GM18508 (cell line): ENCODE results near the gene MRTFB.

Source experiments
- ATAC-seq: cut with Tn5 transposase; IDR thresholded peaks from one replicate; pipeline ENCODE4 v1.9.1; 2021; ENCODE audit warnings: moderate number of reproducible peaks; ENCODE audit not compliant: insufficient read depth, unreplicated experiment

Gene MRTFB

DNA sequence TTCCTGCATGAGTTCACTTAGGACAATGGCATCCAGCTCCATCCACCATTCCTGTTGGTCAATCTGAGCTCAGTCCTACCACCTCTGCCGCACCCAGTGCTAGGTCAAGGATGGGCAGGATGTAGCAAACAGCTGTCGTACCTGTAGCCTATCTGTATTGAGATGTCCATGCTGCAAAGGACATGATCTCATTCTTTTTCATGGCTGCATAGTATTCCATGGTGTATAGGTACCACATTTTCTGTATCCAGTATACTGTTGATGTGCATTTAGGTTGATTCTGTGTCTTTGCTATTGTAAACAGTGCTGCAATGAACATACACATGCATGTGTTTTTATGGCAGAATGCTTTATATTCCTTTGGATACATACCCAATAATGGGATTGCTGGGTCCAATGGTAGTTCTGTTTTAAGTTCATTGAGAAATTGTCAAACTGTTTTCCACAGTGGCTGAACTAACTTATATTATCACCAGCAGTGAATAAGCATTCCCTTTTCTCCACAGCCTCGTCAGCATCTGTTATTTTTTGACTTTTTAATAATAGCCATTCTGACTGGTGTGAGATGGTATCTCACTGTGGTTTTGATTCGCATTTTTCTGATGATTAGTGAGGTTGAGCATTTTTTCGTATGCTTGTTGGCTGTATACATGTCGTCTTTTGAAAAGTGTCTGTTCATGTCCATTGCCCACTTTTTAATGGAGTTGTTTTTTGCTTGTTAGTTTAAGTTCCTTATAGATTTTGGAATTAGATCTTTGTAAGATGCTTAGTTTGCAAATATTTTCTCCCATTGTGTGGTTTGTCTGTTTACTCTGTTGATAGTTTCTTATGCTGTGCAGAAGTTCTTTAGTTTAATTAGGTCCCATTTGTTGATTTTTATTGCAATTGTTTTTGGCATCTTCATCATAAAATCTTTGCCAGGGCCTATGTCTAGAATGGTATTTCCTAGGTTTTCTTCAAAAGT, 7.2 kb upstream of the MRTFB start:
- no peak for ATAC-seq

DNA sequence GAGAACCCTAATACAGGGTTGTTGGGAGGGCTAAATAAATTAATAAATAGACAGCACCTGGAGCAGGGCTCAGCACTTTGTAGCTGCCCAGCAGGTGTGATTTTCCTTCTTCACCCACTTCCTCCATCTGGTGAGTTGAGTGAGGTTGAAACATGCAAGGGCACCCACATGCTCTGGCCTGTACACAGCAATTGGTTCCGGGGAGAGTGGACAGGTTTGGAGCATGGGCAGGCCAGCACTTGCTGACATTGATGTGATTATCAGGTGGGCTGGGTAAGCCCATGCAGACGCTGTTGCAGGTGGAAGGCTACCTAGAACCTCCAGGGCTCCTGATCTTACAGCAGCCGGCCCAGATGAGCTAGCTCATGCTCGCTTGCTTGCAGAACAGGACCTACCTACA, 1.3 kb upstream of the MRTFB start:
- ATAC-seq: no peak

GRCh38 chr16:14070555-14070876, 603 bp upstream of the MRTFB start:
- ATAC-seq: no peak

DNA sequence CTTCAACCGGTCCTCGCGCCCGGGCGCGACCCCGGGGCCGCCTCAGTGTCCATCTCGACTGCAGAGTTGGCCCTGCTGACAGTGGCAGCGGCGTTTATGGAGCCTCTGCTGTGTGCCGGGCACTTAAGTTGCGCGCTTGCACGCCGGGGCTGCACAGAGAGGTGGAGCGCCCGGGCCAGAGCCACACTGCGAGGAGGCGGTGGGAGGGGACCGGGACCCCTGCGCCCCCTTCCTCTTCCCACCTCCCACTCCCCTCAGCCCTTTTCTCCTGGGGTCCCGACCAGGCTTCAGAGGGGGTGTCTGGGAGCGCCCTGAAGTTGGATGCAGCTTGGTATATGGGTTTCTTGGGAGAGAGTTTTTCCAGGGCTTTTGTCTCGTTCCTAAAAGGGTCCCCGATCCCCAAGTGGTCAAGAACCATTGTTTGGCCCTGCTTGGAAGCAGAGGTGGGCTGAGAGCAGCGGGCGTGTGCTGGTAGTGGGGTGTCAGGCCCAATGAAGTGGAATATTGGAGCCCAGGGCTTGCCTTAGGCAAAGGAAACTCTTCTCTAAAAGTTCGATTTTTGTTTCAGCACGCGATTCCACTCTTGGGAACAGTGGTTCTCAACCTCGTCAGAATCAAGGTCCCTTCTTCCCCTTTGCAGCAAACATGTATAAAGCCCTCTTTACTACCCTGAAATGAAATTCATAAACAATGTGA, 605 bp downstream of the MRTFB start:
- peak; percentile 14 for ATAC-seq

DNA sequence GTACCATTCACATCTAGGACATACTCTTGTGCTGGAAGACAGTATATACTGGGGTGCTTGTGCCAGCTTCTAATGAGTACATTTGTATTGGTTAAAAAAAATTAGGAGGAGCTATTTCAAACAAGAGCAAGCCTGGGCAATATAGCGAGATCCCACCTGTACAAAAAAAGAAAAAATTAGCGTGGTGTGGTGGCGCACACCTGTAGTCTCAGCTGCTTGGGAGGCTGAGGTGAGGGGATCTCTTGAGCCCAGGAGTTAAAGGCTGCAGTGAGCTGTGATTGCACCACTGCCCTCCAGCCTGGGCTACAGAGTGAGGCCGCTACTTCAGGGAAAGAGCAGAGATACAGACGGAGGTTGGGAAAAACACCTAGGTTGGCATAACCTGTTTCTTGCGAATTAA, 1.2 kb downstream of the MRTFB start:
- no peak for ATAC-seq

GRCh38 chr16:14074544-14074943, 3.4 kb downstream of the MRTFB start:
- ATAC-seq: no peak

GRCh38 chr16:14077918-14078317, 6.8 kb downstream of the MRTFB start:
- ATAC-seq: no peak

- no peak for ATAC-seq
Measured at GRCh38 chr16:14086477-14086876, 15.4 kb downstream of the MRTFB start.

DNA sequence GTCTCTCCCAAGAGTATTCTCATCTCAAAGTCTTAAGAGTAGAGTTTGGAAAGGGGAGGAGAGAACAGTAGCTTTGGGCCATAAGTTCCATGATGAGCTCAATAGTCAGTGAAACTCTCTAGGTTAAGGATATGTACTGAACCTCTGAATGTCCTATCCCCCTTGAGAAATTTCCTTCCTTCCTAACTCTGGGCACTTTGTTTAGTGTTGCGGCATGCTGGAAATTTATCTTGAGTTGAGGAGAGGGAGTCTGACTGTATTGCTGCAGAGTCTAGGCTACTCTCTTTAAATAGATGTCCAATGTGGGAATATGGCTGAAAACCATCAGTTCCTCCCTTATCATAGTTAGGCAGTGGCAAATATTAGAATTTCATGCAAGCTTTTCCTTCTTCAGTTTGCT, 16.1 kb downstream of the MRTFB start:
- ATAC-seq: no peak

DNA sequence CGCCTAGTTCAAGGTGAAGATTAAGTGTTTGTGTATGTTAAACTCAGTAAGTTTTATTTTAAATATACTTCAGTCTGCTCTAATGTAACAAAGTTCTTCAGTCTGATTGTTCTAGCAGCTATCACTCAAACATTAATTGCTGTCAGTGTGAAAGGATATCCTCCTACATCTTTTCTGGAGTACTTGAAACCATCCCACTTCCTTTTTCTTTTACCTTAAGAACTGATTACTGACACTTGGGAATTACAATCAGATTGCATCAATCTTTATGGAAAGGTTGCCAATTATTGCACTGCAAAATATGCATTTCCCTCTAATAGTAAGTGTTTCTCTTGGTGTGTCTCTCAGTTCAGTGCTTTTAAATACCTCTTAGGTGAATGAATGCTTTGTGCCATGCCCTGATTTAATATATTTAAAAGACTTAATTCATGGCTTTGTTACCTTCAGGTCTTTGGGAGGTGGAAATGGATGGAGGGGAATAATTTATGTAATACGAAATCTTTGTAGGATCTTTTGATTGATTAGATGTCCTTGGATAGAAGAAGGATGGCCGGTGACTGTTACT, 16.6 kb downstream of the MRTFB start:
- ATAC-seq: no peak

- ATAC-seq: no peak
Measured at GRCh38 chr16:14088155-14088753, 17.1 kb downstream of the MRTFB start.

GRCh38 chr16:14089283-14089823, 18.2 kb downstream of the MRTFB start:
- ATAC-seq: no peak

- ATAC-seq: no peak
Measured at GRCh38 chr16:14092561-14092960, 21.4 kb downstream of the MRTFB start.

- no peak for ATAC-seq
Measured at GRCh38 chr16:14095883-14096551, 24.9 kb downstream of the MRTFB start.

- ATAC-seq: no peak
Measured at GRCh38 chr16:14097182-14097959, 26.3 kb downstream of the MRTFB start.

GRCh38 chr16:14098081-14098480, 27.0 kb downstream of the MRTFB start:
- ATAC-seq: no peak

DNA sequence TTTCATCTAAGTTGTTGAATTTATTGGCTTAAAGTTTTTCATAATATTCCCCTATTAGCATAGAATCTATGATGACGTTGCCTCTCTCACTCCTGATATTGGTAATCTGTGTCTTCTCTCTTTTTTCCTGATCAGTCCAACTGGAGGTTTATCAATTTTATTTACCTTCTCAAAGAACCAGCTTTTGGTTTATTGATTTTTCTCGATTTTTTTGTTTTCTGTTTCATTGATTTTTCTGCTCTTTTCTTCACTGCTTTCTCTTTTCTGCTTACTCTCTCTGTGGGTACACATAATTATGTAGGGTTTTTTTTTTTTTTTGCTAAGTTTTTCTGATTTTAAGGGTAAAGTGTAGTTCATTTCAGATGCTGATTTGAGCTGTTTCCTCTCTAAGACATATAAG, 29.7 kb downstream of the MRTFB start:
- ATAC-seq: no peak

DNA sequence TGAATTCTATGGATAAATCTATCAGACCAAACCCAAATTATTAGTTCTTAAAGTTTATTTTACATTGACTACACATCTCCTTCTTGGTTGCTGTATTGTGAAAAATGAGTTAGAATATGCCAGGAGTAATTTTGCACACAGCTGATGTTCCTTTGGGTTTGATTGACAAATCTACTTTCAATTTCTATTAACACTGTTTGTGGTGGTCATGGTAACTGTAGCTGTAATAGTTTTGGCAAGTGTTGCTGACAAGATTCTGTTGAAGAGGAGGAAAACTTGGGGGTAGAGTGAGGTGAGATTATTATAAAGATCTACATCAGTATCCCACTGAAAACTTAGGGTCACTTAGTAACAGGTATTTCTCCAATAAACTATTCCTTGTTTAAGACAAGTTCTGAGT, 30.3 kb downstream of the MRTFB start:
- no peak for ATAC-seq

DNA sequence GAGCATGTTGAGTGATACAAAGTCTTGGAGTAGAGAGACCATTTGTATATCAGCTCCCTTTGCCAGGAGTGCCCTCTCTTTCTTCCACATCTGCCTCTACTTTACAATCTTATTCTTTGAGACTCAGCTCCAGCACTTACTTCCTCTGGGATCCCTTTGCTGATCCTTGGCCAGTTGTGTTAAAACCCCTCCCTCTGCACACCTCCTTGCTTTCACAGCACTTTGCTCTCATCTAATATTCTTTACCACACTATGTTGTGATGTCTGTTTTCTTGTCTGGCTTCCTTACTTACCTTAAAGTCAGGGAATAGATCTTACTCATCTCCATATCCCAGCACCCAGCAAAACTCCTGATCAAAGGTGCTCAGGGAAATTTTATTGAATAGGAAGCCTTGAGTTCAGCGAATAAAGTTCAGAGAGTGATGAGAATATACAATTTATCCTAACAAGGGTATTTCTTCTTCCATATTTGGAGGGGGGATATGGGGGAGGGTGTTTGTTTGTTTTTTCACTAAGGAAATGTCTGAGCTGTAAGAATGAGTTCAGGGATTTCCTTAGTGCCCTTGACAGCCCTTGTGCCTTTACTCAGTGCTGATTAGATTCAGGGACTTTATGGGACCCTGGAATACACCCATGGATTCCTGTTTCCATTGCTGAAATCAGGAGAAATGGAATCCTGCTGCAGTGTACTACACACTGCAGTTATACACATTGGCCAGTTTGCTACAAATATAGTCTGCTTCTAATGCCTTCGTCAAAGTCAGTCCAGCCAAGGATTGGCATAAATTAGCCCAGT, 32.0 kb downstream of the MRTFB start:
- no peak for ATAC-seq
